HT-29 (cell line): Measurements from ENCODE around the gene PDLIM7. TPM values are rescaled to one million over a fixed set of nuclear protein-coding genes. Genes with fewer than 3 reads are reported as not detected.
A peak's percentile ranks its signal among the peaks of the same experiment; 100 is the strongest.
"Not testable (repeated sequence)": the region's sequence is repeated elsewhere in the genome, so short reads cannot be mapped to it uniquely, and the experiment has no call there.

Experiments used
- DNase-seq: peaks from one replicate; pipeline ENCODE4 v3.0.0-alpha.2; 2015; ENCODE audit warnings: low spot score
- total RNA-seq: library from RNA; depleted of rRNA; stranded (reverse); fragments of >200 nt; shearing (Covaris generic); gene quantifications from 2 replicates; pipeline ENCODE4 v1.2.3, GENCODE V29; 2014; rRNA removed

PDLIM7 gene
- 32.2 and 34.7 TPM in 2 replicates for total RNA-seq

DNA sequence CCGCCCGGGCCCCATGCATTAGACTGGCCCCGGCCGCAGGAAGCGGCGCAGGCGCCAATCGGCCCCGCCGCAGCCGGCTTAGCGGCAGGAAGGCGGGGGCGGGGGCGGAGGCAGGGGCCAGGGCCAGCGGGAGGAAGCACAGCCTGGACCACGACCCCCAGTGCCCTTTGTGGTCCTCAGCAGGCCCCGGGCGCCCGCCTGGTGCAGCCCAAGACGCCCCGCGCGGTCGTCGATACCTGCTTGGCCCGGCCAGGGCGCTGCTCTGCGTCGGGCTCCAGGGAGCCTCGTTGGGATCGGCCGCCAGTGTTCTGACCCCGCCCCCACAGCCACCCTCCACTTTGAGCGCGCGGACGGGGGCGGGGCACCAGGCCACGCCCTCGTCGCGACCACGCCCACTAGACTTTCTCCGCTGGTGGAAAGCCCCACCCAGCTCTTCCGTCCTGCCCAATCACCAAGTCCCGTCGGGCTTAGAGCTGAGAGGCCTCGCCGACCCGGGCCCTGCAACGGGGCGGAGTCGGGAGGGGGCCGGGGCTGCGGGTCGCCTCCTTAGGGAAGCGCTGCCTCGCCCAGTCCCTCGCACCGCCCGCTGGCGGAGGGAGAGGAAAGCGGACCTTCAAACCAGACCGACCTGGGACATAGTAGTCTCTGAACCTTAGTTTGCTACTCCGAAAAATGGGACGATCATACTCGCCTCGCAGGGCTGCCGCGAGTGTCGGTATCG is at the start of gene PDLIM7:
Gene PDLIM7, minus strand, starts transcription at position 313 of the 721 bp plus-strand sequence. CDS start 1,092 bp downstream, outside the sequence.
- DNase-seq = peak; percentile 96

GRCh38 chr5:177546258-177546741 is 48.9 kb upstream of the PDLIM7 start:
- DNase-seq = peak; percentile 22

DNA sequence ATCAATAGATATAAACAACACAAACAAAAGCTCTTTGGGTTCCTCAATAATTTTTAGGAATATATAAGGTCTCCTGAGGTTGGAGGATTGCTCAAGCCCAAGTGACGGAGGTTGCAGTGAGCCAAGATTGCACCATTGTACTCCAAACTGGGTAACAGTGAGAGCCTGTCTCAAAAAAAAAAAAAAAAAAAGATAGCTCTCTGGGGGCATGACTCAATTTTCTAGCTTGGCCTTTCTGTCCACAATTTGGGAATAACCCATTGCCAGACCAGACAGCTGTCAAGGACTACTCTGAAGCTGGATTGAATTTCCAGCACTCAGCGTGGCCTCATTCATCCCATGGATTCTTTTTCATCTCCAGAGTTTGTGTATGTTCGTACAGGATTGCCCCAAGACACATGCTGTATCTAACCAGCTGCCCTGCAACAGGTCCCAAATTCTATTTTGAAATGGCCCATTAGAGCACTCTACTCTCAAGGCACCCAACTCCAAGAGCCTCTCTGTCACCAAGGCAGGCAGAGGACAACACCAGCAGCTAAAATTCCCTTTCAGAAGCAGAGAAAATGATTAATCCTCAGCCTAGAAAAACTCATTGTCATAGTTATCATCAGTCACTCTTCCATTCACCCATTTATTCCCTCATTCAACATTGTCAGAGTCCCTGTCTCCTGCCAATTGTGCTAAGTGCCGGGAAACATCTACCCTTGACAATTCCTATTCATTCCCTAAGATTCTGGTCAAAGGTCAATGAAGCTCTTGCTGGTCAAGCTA is 48.3 kb upstream of the PDLIM7 start:
- no peak for DNase-seq

GRCh38 chr5:177542816-177543465 is 45.5 kb upstream of the PDLIM7 start:
- no peak for DNase-seq

GRCh38 chr5:177540438-177540837 is 43.0 kb upstream of the PDLIM7 start:
- no peak for DNase-seq

- no peak for DNase-seq
Observed at GRCh38 chr5:177539411-177539810, 42.0 kb upstream of the PDLIM7 start.

- DNase-seq = no peak
Observed at GRCh38 chr5:177538876-177539275, 41.5 kb upstream of the PDLIM7 start.

- no peak for DNase-seq
Observed at GRCh38 chr5:177537389-177538361, 40.3 kb upstream of the PDLIM7 start.

GRCh38 chr5:177536386-177536785 is 39.0 kb upstream of the PDLIM7 start:
- no peak for DNase-seq

GRCh38 chr5:177535125-177535524 is 37.7 kb upstream of the PDLIM7 start:
- no peak for DNase-seq

DNA sequence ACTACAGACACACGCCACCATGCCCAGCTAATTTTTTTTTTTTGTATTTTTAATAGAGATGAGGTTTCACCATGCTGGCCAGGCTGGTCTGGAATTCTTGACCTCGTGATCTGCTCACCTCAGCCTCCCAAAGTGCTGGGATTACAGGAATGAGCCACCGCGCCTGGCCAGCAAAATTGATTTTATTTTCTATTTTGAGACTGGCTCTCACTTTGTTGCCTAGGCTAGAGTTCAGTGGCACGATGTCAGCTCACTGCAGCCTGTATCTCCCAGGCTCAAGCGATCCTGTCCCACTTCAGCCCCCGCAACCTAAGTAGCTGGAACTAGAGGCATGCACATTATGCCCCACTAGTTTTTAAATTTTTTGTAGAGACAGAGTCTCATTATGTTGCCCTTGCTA is 37.0 kb upstream of the PDLIM7 start:
- DNase-seq = not testable (repeated sequence)

DNA sequence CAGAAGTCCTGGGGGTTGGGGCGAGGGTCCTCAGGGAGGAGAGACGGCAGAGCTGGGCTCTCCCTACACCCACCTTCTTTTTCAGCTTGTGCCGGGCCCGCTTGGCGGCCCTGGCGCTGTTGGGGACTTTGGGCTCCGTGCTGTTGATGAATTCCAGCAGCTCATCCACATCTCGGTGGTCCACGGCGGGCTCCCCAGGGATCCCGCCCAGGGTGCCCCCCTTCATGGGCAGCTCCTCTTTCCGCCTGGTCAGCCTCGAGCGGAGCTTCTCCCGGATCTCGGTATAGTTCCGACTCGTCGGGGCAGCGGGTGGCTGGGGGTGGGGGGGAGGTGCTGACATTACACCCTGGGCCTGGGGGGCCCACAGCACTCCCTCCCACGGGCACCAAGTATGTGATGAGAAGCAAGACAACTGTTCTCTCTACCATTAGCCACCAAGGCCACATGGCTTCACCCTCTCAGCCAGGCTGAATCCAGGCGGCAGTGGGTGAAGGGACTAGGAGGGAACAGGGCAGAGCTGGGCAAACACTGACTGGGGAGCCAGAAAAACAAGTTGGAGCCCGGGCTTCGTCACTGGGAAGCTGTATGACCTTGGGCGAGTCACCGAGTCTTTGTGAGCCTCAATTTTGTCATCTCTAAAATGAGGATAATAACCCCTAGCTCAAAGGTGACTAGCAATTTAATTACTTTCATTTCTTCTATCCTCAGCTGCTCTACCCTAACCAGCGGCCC is 34.0 kb upstream of the PDLIM7 start:
- DNase-seq = peak; percentile 81

DNA sequence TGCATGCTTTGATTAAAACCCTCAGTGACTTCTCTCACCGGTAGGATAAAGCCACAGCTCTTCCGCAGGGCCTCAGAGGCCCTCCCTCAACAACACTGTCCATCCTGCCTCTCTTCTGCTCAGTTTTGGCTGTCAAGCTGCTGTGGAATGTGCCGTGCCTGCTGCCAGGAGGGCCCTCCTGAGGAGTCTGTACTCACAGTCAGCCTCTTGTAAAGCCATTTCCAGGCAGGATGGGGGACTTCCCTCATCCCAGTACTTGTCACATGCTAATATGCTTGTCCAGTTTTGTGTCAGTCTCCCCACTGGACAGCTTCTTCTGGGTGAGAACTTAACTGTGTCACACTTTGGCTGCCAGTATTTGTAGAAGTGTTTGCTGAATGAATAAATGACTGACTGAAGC is 33.2 kb upstream of the PDLIM7 start:
- no peak for DNase-seq

GRCh38 chr5:177529247-177530203 is 32.1 kb upstream of the PDLIM7 start:
- no peak for DNase-seq

DNA sequence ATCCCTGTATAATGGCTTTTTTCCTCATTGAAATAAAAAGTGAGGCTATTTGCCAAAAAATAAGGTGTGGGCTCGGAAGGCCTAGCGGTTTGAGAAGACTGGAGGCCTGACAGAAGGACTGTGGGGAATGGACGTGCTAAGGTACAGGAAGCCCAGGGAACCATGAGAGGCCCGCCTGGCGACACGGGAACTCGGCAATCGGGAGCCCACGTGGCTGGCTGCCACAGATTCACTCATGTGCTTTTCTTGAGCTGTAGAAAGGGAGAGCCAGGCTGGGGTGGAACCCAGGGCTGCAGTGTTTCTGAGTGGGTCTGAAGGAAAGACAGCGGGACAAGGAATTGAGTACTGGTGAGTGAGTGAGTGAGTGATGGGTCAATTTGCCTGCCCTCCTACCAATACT is 31.2 kb upstream of the PDLIM7 start:
- no peak for DNase-seq

GRCh38 chr5:177527595-177527994 is 30.2 kb upstream of the PDLIM7 start:
- DNase-seq = no peak

GRCh38 chr5:177526791-177527190 is 29.4 kb upstream of the PDLIM7 start:
- no peak for DNase-seq

DNA sequence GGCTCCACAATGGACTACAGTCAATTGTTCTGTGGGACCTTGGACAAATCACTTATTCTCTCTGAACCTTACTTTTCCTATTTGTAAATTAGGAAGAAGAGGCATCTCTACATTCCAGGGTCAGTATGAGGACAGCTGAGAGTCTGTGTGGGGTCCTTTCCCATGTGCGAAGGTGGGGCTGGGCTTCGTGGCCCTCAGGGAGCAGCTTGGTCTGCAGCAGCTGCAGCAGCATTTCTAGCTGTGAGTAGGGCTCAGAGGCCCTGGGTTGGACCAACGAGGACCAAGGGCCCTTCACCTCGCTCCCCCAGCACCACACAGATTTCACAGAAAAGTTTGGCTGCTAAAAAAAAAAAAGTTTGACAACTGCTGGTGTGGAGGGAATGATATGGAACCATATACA is 28.8 kb upstream of the PDLIM7 start:
- no peak for DNase-seq
